HG03159 (cell line): ENCODE measurements around the gene PPA2.

Source experiments
- ATAC-seq: cut with Tn5 transposase; IDR thresholded peaks from one replicate; pipeline ENCODE4 v1.9.1; 2021; ENCODE audit warnings: mild to moderate bottlenecking, moderate library complexity; ENCODE audit not compliant: unreplicated experiment

The PPA2 gene

DNA sequence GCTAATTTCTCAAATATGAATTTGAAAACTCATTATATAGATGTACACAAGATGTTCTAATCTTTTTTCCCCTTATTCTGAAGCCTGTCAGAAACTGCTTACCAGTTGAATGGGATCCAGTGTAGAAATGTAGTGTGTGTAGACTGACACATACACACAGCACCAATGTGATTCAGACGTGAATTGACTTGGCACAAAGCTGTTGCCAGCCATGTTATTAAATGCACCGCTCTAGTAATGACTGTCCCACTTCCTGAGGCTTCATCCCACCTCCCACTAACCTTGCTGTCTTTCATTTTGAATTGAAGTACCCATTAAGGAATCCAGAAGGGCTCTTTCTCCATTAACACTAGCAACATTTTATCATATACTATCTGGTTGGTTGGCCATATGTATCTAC is 146.6 kb downstream of the PPA2 start:
- no peak for ATAC-seq
